Naive thymus-derived CD4-positive, alpha-beta T cell (primary cell): Measurements from ENCODE around the gene SMIM12. TPM values are rescaled to one million over a fixed set of nuclear protein-coding genes. Genes with fewer than 3 reads are reported as not detected.
"Not testable (repeated sequence)": the region's sequence is repeated elsewhere in the genome, so short reads cannot be mapped to it uniquely, and the experiment has no call there.

Experiments
- ATAC-seq: fragments of 150-1000 bp; cut with Tn5 transposase; 2 replicates; pipeline ENCODE4 v1.10.0; 2021; ENCODE audit warnings: mild to moderate bottlenecking, moderate library complexity
- CTCF ChIA-PET: fragments of 350-600 bp; sonication (Branson Sonifier 250); formaldehyde crosslinking; loops from one replicate; lab custom pipeline; 2021; ENCODE audit warnings: antibody characterized with exemption; lab: Charles Lee
- POLR2A ChIA-PET: fragments of 350-600 bp; sonication (Branson Sonifier 250); formaldehyde crosslinking; loops from one replicate; lab custom pipeline; 2021; ENCODE audit warnings: antibody characterized with exemption, inconsistent platforms; lab: Charles Lee
- DNase-seq, 9 donors: peaks; one replicate each; pipeline versions ENCODE4 v3.0.0 to v3.0.0-alpha.2; 2020 to 2022; ENCODE audit warnings: mixed read lengths in 1 of 9
- H3K27ac ChIP-seq: one replicate; pipeline ENCODE4 v1.7.0; 2013; ENCODE audit warnings: mild to moderate bottlenecking, low read depth, low read length, moderate library complexity
- H3K27me3 ChIP-seq, 2 donors: one replicate each; pipeline ENCODE4 v1.7.0; 2013; ENCODE audit warnings: low read length in 2 of 2, mild to moderate bottlenecking in 2 of 2, moderate library complexity in 2 of 2; ENCODE audit not compliant: control insufficient read depth in 2 of 2, insufficient read depth in 2 of 2
- H3K36me3 ChIP-seq, 3 experiments: 1 replicate in 2 of 3; 2 replicates in 1 of 3; pipeline ENCODE4 v1.7.0; 2013; ENCODE audit warnings: low read length in 3 of 3, mild to moderate bottlenecking in 3 of 3, moderate library complexity in 1 of 3; ENCODE audit not compliant: insufficient read depth in 3 of 3, control insufficient read depth in 2 of 3
- H3K4me1 ChIP-seq, 2 donors: one replicate each; pipeline ENCODE4 v1.7.0; 2013; ENCODE audit warnings: low read length in 2 of 2, mild to moderate bottlenecking in 2 of 2, moderate library complexity in 1 of 2; ENCODE audit not compliant: control insufficient read depth in 2 of 2, insufficient read depth in 2 of 2
- H3K4me3 ChIP-seq: 2 replicates; pipeline ENCODE4 v1.7.0; 2013; ENCODE audit warnings: mild to moderate bottlenecking, low read length
- H3K9me3 ChIP-seq, 3 experiments: 1 replicate in 2 of 3; 2 replicates in 1 of 3; pipeline ENCODE4 v1.7.0; 2013; ENCODE audit warnings: low read length in 3 of 3; ENCODE audit not compliant: control insufficient read depth in 2 of 3
- H3K27ac Mint-ChIP-seq, 9 donors: one replicate each; pipeline ENCODE4 v1.8.0; 2020 to 2022; ENCODE audit warnings: mixed read lengths in 9 of 9, mild to moderate bottlenecking in 8 of 9, moderate library complexity in 5 of 9, inconsistent platforms in 2 of 9
- H3K27me3 Mint-ChIP-seq, 5 donors: one replicate each; pipeline ENCODE4 v1.8.0; 2021 to 2022; ENCODE audit warnings: mixed read lengths in 5 of 5, mild to moderate bottlenecking in 1 of 5
- H3K36me3 Mint-ChIP-seq, 5 donors: one replicate each; pipeline ENCODE4 v1.8.0; 2020 to 2022; ENCODE audit warnings: mixed read lengths in 5 of 5, mild to moderate bottlenecking in 3 of 5, inconsistent platforms in 1 of 5
- H3K4me1 Mint-ChIP-seq, 7 donors: one replicate each; pipeline ENCODE4 v1.8.0; 2020 to 2022; ENCODE audit warnings: mixed read lengths in 7 of 7, mild to moderate bottlenecking in 3 of 7, inconsistent platforms in 1 of 7
- H3K4me3 Mint-ChIP-seq, 10 donors: one replicate each; pipeline ENCODE4 v1.8.0; 2020 to 2022; ENCODE audit warnings: mild to moderate bottlenecking in 10 of 10, mixed read lengths in 10 of 10, moderate library complexity in 6 of 10, inconsistent platforms in 2 of 10
- H3K9me3 Mint-ChIP-seq, 11 donors: one replicate each; pipeline ENCODE4 v1.8.0; 2020 to 2022; ENCODE audit warnings: mixed read lengths in 11 of 11, mild to moderate bottlenecking in 4 of 11, inconsistent platforms in 1 of 11, moderate library complexity in 1 of 11
- intact Hi-C, 2 donors: fragments of 100-400 bp; cut with micrococcal nuclease; formaldehyde crosslinking; loops; one replicate each; pipeline ENCODE4 v1.15.1; 2023
- polyA plus RNA-seq, 2 donors: library from polyadenylated mRNA; unstranded; fragments of 300-500 nt; fragmentation: Illumina TruSeq; gene quantifications; one replicate each; pipeline ENCODE4 v1.2.3, GENCODE V29; 2021
- total RNA-seq, 6 experiments: library from RNA in 5 of 6; stranded (reverse) in 5 of 6; gene quantifications; 1 replicate in 5 of 6; 2 replicates in 1 of 6; pipeline ENCODE4 v1.2.3 and lab custom pipeline; 2021 to 2026

SMIM12 gene
- total and polyA plus RNA-seq, 7 experiments from 2014 or later: 29.1 to 74.3 (median 39.9) TPM

DNA sequence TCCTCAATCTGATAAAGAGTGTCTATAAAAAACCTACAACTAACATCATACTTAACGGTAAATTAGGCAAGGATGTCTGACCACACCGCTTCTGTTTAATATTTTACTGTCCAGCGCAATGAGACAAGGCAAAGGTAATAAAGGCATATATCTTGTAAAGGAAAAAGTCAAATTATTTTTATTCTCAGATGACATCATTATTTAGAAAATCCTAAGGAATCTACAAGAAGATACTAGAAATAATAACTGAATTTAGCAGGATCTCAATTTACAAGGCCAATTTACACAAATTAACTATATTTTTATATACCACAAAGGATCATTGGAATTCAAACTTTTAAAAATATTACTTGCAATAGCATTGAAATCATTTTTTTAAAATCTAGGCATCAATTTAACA, 37.3 kb downstream of the SMIM12 start:
- Mint-ChIP-seq H3K27me3 (peaks cover 0 to 4% (median 0%) of the 10 kb centered on the region in 5 donors), H3K27ac (no peak overlapping the region), H3K4me1 (peaks cover 0 to 2% (median 0%) of the 10 kb centered on the region in 7 donors), H3K9me3 (peaks cover 0 to 11% (median 0%) of the 10 kb centered on the region in 11 donors), H3K4me3 (no peak overlapping the region), H3K36me3 (peaks cover 0 to 6% (median 4%) of the 10 kb centered on the region in 5 donors)
- Histone ChIP-seq H3K4me1 (no peaks in the 10 kb centered on the region), H3K27me3 (no peaks in the 10 kb centered on the region), H3K27ac (no peak overlapping the region), H3K36me3 (no peaks in the 10 kb centered on the region), H3K4me3 (no peak overlapping the region), H3K9me3 (no peaks in the 10 kb centered on the region)
- intact Hi-C loops: no loop called here
- CTCF ChIA-PET: no interaction called here
- POLR2A ChIA-PET: no interaction called here
- ATAC-seq (no peak), DNase-seq (no peak)

DNA sequence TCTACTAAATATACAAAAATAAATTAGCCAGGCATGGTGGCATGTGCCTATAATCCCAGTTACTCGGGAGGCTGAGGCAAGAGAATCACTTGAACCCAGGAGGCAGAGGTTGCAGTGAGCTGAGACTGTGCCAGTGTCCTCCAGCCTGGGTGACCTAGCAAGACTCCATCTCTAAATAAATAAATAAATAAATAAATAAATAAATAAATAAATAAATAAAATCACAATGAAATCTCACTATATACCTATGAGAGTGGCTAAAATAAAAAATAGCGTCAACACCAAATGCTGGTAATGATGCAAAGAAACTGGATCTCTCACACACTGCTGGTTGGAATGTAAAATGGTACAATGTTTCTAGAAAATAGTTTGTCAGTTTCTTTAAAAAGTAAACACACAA, 40.7 kb downstream of the SMIM12 start:
- H3K27me3 Mint-ChIP-seq, POLR2A ChIA-PET, H3K36me3 Mint-ChIP-seq, H3K27ac ChIP-seq, H3K36me3 ChIP-seq, H3K9me3 Mint-ChIP-seq, H3K4me1 ChIP-seq, H3K4me3 Mint-ChIP-seq, H3K4me1 Mint-ChIP-seq, H3K9me3 ChIP-seq, H3K4me3 ChIP-seq, CTCF ChIA-PET, ATAC-seq, H3K27ac Mint-ChIP-seq, H3K27me3 ChIP-seq, intact Hi-C loops, DNase-seq: not testable (repeated sequence)

DNA sequence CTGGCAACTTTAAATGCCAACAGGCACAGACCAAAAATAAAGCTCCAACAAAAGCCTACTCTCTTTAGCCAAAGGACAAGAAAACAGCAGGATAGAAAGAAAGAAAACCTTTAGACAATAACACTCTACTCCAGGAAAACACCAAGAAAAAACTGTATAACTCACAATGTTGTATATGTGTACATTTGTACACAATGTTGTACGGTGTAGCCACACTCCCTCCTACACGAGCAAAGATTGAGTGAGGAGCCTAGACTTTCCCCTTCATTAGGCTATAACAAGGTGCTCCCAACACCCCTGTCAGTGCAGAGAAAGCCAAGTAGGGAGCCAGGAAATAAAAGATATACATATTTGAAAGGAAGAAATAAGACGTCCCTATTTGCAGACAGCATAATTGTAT, 42.8 kb downstream of the SMIM12 start:
- ChIA-PET CTCF (interaction anchor here (0.6 kb wide), 1 partner anchor 194 kb away, joined by 3 read pairs; no protein-coding TSS in a partner anchor), POLR2A (no interaction called here)
- Mint-ChIP-seq H3K27ac (no peak overlapping the region), H3K27me3 (peaks cover 0 to 4% (median 3%) of the 10 kb centered on the region in 5 donors), H3K9me3 (peaks cover 0 to 6% (median 0%) of the 10 kb centered on the region in 11 donors), H3K36me3 (peaks cover 0 to 16% (median 4%) of the 10 kb centered on the region in 5 donors), H3K4me3 (no peak overlapping the region), H3K4me1 (peaks cover 0 to 2% (median 0%) of the 10 kb centered on the region in 7 donors)
- Histone ChIP-seq H3K36me3 (no peaks in the 10 kb centered on the region), H3K4me3 (no peak overlapping the region), H3K9me3 (no peaks in the 10 kb centered on the region), H3K27me3 (no peaks in the 10 kb centered on the region), H3K4me1 (no peaks in the 10 kb centered on the region), H3K27ac (no peak overlapping the region)
- intact Hi-C loops: no loop called here
- DNase-seq: no peak
- no peak for ATAC-seq

DNA sequence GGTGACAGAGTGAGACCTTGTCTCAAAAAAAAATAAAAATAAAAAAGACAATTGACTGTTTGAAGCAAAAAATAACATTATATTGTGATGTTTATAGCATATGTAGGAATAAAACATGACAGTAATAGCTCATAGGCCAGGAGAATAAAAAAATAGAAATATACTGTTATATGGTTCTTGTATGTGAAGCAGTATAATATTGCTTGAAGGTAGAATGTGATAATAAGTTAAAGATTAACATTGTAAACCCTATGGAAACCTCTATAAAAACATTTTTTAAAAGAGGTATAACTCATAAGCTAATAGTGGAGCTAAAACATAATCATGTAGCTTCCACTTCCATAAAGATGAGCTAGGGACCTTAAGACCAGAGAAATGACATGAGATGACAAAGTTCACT, 43.2 kb downstream of the SMIM12 start:
- CTCF ChIA-PET: interaction anchor here (0.6 kb wide), 1 partner anchor 194 kb away, joined by 3 read pairs; no protein-coding TSS in a partner anchor

DNA sequence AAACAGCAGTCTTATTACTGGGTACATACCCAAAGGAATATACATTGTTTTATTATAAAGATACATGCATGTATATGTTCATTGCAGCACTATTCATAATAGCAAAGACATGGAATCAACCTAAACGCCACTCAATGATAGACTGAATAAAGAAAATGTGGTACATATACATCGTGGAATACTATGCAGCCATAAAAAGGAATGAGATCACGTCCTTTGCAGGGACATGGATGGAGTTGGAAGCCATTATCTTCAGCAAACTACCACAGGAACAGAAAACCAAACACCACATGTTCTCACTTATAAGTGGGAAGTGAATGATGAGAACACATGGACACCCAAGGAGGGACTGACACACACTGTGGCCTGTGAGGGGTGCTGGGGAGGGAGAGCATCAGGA, 48.8 kb downstream of the SMIM12 start:
- H3K4me3 Mint-ChIP-seq, H3K4me1 ChIP-seq, intact Hi-C loops, H3K9me3 ChIP-seq, H3K4me3 ChIP-seq, CTCF ChIA-PET, H3K27me3 Mint-ChIP-seq, ATAC-seq, DNase-seq, H3K27me3 ChIP-seq, H3K27ac Mint-ChIP-seq, H3K27ac ChIP-seq, POLR2A ChIA-PET, H3K36me3 ChIP-seq, H3K4me1 Mint-ChIP-seq: not testable (repeated sequence)
- Mint-ChIP-seq H3K9me3 (peaks cover 0 to 11% (median 4%) of the 10 kb centered on the region in 11 donors), H3K36me3 (peaks cover 7 to 37% (median 13%) of the 10 kb centered on the region in 5 donors)

More for the DNA sequence above, 43.2 kb downstream of the SMIM12 start:
- H3K36me3 Mint-ChIP-seq: peaks cover 0 to 16% (median 4%) of the 10 kb centered on the region in 5 donors
- POLR2A ChIA-PET: no interaction called here
- H3K27ac Mint-ChIP-seq: no peak overlapping the region
- no peaks in the 10 kb centered on the region for H3K27me3 ChIP-seq
- H3K9me3 ChIP-seq: no peaks in the 10 kb centered on the region
- no peaks in the 10 kb centered on the region for H3K4me1 ChIP-seq
- no peaks in the 10 kb centered on the region for H3K36me3 ChIP-seq
- DNase-seq: no peak
- peaks cover 0 to 4% (median 3%) of the 10 kb centered on the region in 5 donors for H3K27me3 Mint-ChIP-seq
- intact Hi-C loops: no loop called here
- peaks cover 0 to 6% (median 0%) of the 10 kb centered on the region in 11 donors for H3K9me3 Mint-ChIP-seq
- no peak overlapping the region for H3K4me3 ChIP-seq
- H3K4me1 Mint-ChIP-seq: peaks cover 0 to 2% (median 0%) of the 10 kb centered on the region in 7 donors
- H3K27ac ChIP-seq: no peak overlapping the region
- no peak overlapping the region for H3K4me3 Mint-ChIP-seq
- no peak for ATAC-seq

DNA sequence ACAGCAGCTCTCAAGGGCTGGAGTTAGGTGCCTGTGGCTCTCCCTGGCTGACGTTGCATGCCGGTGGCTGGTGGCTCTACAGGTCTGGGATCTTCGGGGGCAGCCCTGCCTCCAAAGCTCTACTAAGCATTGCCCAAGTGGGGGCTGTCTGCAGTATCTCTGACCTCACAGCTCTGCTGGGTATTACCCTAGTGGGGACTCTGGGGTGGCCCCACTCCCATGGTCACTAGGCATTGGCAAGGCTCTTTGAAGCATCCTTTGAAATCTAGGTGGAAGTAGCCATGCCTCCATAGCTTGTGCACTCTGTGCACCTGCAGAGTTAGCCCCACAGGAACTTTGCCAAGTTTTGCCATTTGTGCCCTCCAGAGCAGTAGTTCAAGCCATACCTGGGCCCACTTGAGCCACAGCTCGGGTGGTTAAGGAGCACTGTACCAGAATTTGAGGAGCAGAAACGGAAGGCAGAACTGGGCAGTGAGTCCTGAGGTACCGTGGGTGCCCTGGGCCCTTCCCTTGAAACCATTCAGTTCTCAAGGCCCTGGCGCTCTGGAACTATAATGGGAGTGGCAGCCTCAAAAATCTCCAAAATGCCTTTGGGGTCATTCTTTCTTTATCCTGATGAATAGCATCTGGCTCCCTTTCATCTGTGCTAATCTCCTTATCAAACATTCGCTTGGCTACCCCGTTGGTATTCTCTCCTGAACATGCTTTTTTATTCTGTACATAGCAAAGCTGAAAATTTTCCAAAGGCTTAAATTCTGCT, 51.3 kb downstream of the SMIM12 start:
- no peak overlapping the region for H3K4me3 Mint-ChIP-seq
- Histone ChIP-seq H3K36me3 (no peaks in the 10 kb centered on the region), H3K27me3 (no peaks in the 10 kb centered on the region), H3K4me3 (no peak overlapping the region), H3K4me1 (no peaks in the 10 kb centered on the region), H3K9me3 (no peaks in the 10 kb centered on the region), H3K27ac (no peak overlapping the region)
- H3K9me3 Mint-ChIP-seq: peaks cover 0 to 21% (median 8%) of the 10 kb centered on the region in 11 donors
- ChIA-PET CTCF (no interaction called here), POLR2A (no interaction called here)
- no peaks in the 10 kb centered on the region for H3K27me3 Mint-ChIP-seq
- peaks cover 0 to 8% (median 0%) of the 10 kb centered on the region in 7 donors for H3K4me1 Mint-ChIP-seq
- intact Hi-C loops: no loop called here
- H3K36me3 Mint-ChIP-seq: peaks cover 7 to 40% (median 28%) of the 10 kb centered on the region in 5 donors
- H3K27ac Mint-ChIP-seq: no peak overlapping the region
- no peak for ATAC-seq
- no peak for DNase-seq

DNA sequence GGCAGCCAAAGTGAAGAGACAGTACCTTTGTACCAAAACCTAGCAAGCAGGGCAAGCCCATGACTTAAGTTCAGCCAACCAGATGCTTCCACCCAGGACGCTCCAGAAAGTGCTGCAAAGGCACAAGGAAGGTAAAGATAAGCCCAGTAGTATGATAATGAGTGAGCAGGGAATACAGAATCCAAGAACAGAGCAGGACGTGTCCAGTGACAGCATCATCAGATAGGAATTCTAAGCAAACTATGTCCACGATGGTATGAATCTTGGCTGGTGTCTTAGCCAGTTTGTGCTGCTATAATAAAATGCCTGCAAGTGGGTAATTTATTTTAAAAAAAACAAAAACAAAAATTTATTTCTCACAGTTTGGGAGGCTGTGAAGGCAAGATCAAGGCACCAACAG, 53.2 kb downstream of the SMIM12 start:
- peaks cover 0 to 29% (median 9%) of the 10 kb centered on the region in 11 donors for H3K9me3 Mint-ChIP-seq
- Histone ChIP-seq H3K27ac (no peak overlapping the region), H3K27me3 (no peaks in the 10 kb centered on the region), H3K4me3 (no peak overlapping the region), H3K9me3 (no peaks in the 10 kb centered on the region), H3K36me3 (no peaks in the 10 kb centered on the region), H3K4me1 (no peaks in the 10 kb centered on the region)
- peaks cover 7 to 40% (median 31%) of the 10 kb centered on the region in 5 donors for H3K36me3 Mint-ChIP-seq
- H3K4me3 Mint-ChIP-seq: no peak overlapping the region
- no peak for DNase-seq
- peaks cover 0 to 8% (median 0%) of the 10 kb centered on the region in 7 donors for H3K4me1 Mint-ChIP-seq
- CTCF ChIA-PET: no interaction called here
- no peak for ATAC-seq
- H3K27ac Mint-ChIP-seq: no peak overlapping the region
- POLR2A ChIA-PET: no interaction called here
- intact Hi-C loops: no loop called here
- no peaks in the 10 kb centered on the region for H3K27me3 Mint-ChIP-seq
